ENCODE data around the gene SKI. TPM values are rescaled to one million over a fixed set of nuclear protein-coding genes. Genes with fewer than 3 reads are reported as not detected.

SKI gene
- total and polyA plus RNA-seq, 2 of the 8 experiments (the other 6 are each of a cell fraction or from before 2014, with no cell fraction given) = 8.3 to 87.6 TPM

- peak overlapping the region; percentile 66; the same call in 1 of the 2 replicates for H2BK5ac ChIP-seq (ENCODE audit: low read depth, low read length)
- H2AK5ac ChIP-seq (ENCODE audit: low read depth, low read length) = peak overlapping the region; percentile 3; the same call in 1 of the 2 replicates
- no peak overlapping the region for H3K27ac ChIP-seq (ENCODE audit: low read depth, low read length)
- H3K9me3 ChIP-seq (ENCODE audit: insufficient read depth in 2 of 2, low read depth in 1 of 2, low read length in 1 of 2) = no peaks in the 10 kb centered on the region
- no peak overlapping the region for H3K23ac ChIP-seq (ENCODE audit: insufficient read length)
- POLR2A ChIA-PET (ENCODE audit: partially characterized antibody) = interaction anchor here (0.7 kb wide), 1 partner anchor 22 kb away, joined by 3 read pairs; no protein-coding TSS in a partner anchor
- H3K27me3 ChIP-seq (replicated peaks in 1 of 4; ENCODE audit: control insufficient read depth in 3 of 4, extremely low read depth in 1 of 4, insufficient read depth in 3 of 4, low read length in 3 of 4) = no peaks in the 10 kb centered on the region
- no peak overlapping the region for H3K9ac ChIP-seq (replicated peaks in 1 of 4; ENCODE audit: extremely low read depth in 1 of 4, low read depth in 3 of 4, low read length in 3 of 4)
- H3K36me3 ChIP-seq (ENCODE audit: control insufficient read depth in 2 of 4, insufficient read depth in 4 of 4, low read length in 3 of 4) = peaks cover 0 to 3% (median 0%) of the 10 kb centered on the region in 4 experiments; a peak in 1 of 8 replicates
- H3K79me1 ChIP-seq (ENCODE audit: low read depth, low read length) = peaks cover 47% of the 10 kb centered on the region
- no peak overlapping the region for H3K14ac ChIP-seq (ENCODE audit: insufficient read length)
- no peaks in the 10 kb centered on the region for H3K23me2 ChIP-seq (ENCODE audit: low read depth, low read length)
- no peak overlapping the region for H3K4me2 ChIP-seq (ENCODE audit: insufficient read depth in 1 of 2, low read depth in 2 of 2, low read length in 2 of 2)
- H3K4me3 ChIP-seq (ENCODE audit: extremely low read depth in 1 of 4, insufficient read depth in 2 of 4, low read depth in 3 of 4, low read length in 4 of 4) = no peak overlapping the region
- no peak for FAIRE-seq
- WGBS, 2 experiments (ENCODE audit: extremely low coverage in 1 of 2, insufficient coverage in 1 of 2, insufficient read length in 1 of 2, insufficient replicate concordance in 2 of 2, low coverage in 1 of 2, low lambda C conversion rate in 2 of 2, missing lambda C conversion rate in 1 of 2) = 94% methylated on average over 29 of the region's 29 CpGs; no CpG with 5 or more reads in 1 of the 2 experiments
- CTCF ChIA-PET (ENCODE audit: partially characterized antibody) = interaction anchor here (0.6 to 1.2 kb wide), 4 partner anchors 13 to 321 kb away, joined by 3 to 4 read pairs (median 4); no protein-coding TSS in a partner anchor
- peak overlapping the region; percentile 15; the same call in 1 of the 2 replicates for H4K8ac ChIP-seq (ENCODE audit: extremely low read depth, insufficient read depth, low read length)
- H3K56ac ChIP-seq (replicated peaks; ENCODE audit: insufficient read length, low read depth, low read length) = no peak overlapping the region
- no peak overlapping the region for H2BK120ac ChIP-seq (replicated peaks; ENCODE audit: low read depth, low read length)
- H4K5ac ChIP-seq (ENCODE audit: insufficient read length, low read depth, low read length) = no peak overlapping the region
- H2BK15ac ChIP-seq (ENCODE audit: low read length) = no peak overlapping the region
- no peak for DNase-seq (ENCODE audit: low read depth in 1 of 2, low spot score in 2 of 2)
- no peak overlapping the region for H3K4ac ChIP-seq (replicated peaks; ENCODE audit: insufficient read length, low read depth, low read length)
- peaks cover 31 to 96% of the 10 kb centered on the region in 2 experiments; a peak in 3 of 4 replicates for H3K79me2 ChIP-seq (ENCODE audit: control insufficient read depth in 1 of 2, insufficient read depth in 2 of 2, low read length in 2 of 2)
- no peak overlapping the region for H4K91ac ChIP-seq (replicated peaks; ENCODE audit: insufficient read length, low read length)
- H2BK20ac ChIP-seq (ENCODE audit: low read length) = no peak overlapping the region
- H4K20me1 ChIP-seq (replicated peaks in 1 of 2; ENCODE audit: control insufficient read depth in 1 of 2, insufficient read depth in 2 of 2, low read length in 2 of 2) = peaks cover 28 to 69% of the 10 kb centered on the region in 2 experiments
- H2AFZ ChIP-seq (ENCODE audit: low read length) = no peak overlapping the region
- peak overlapping the region; percentile 19; the same call in 1 of the 2 replicates for H3K18ac ChIP-seq (ENCODE audit: extremely low read depth, low read length)
- no peak overlapping the region for H2BK12ac ChIP-seq (ENCODE audit: low read depth, low read length)
- H3K4me1 ChIP-seq (replicated peaks in 1 of 4; ENCODE audit: control insufficient read depth in 3 of 4, insufficient read depth in 4 of 4, low read length in 3 of 4) = peaks cover 0 to 48% (median 36%) of the 10 kb centered on the region in 4 experiments; a peak in 6 of 7 replicates
- TF ChIP-seq RAD21 (IDR thresholded peaks at IDR 0.05 in 1 of 2, conservative IDR thresholded peaks at IDR 0.05 in 1 of 2; ENCODE audit: low read depth in 2 of 2, low read length in 2 of 2) = no peak
- TF ChIP-seq CHD2 (IDR thresholded peaks at IDR 0.05; ENCODE audit: low read length) = no peak
- TF ChIP-seq CREB1 (IDR thresholded peaks at IDR 0.05) = no peak
- TF ChIP-seq BCL11A (IDR thresholded peaks at IDR 0.05; ENCODE audit: low read depth in 2 of 2, low read length in 2 of 2) = no peak
- TF ChIP-seq ATF3 (IDR thresholded peaks at IDR 0.05; ENCODE audit: insufficient read depth, low read depth, low read length) = no peak
- no peak for TF ChIP-seq HDAC2 (IDR thresholded peaks at IDR 0.05; ENCODE audit: borderline replicate concordance in 1 of 2, low read depth in 2 of 2, low read length in 2 of 2)
- TF ChIP-seq SP1 (IDR thresholded peaks at IDR 0.05; ENCODE audit: low read depth, low read length) = no peak
- no peak for TF ChIP-seq CTBP2 (IDR thresholded peaks at IDR 0.05; ENCODE audit: borderline replicate concordance, insufficient read depth, insufficient read length, low read length)
- no peak for TF ChIP-seq CHD1 (IDR thresholded peaks at IDR 0.05; ENCODE audit: low read depth, low read length)
- no peak for TF ChIP-seq E2F6 (IDR thresholded peaks at IDR 0.05)
Observed at GRCh38 chr1:2273401-2274090, 45.4 kb downstream of the SKI start.

Measured in H1 (cell line).